A549 (cell line): ENCODE measurements around the gene ARHGEF18. TPM values are rescaled to one million over a fixed set of nuclear protein-coding genes. Genes with fewer than 3 reads are reported as not detected.
A peak's percentile ranks its signal among the peaks of the same experiment; 100 is the strongest.
"Not testable (repeated sequence)": the region's sequence is repeated elsewhere in the genome, so short reads cannot be mapped to it uniquely, and the experiment has no call there.

ENCODE experiments used
- ATAC-seq, 2 experiments: fragments of 200-7000 bp in 1 of 2; fragments of >200 bp in 1 of 2; cut with Nextera tagmentation in 1 of 2; cut with Tn5 transposase in 1 of 2; 3 replicates each; pipeline versions ENCODE4 v1.8.0 to v1.9.1; 2018 to 2020; ENCODE audit warnings: mild to moderate bottlenecking in 1 of 2, moderate library complexity in 1 of 2
- CTCF ChIA-PET: fragments of 300-600 bp; sonication (Branson Sonifier 250); formaldehyde crosslinking; extraction: SDS; loops from one replicate; lab custom pipeline; 2021; ENCODE audit warnings: antibody characterized with exemption, inconsistent platforms; lab: Yijun Ruan, JAX
- POLR2A ChIA-PET: fragments of 350-600 bp; formaldehyde crosslinking; extraction: SDS; loops from one replicate; lab custom pipeline; 2021; ENCODE audit warnings: antibody characterized with exemption, inconsistent platforms; lab: Yijun Ruan, JAX
- DNase-seq, 2 experiments: peaks; one replicate each; pipeline versions ENCODE4 v3.0.0 to v3.0.0-alpha.2; 2011 to 2016; ENCODE audit warnings: low read depth in 1 of 2, low spot score in 1 of 2
- FAIRE-seq: peaks from 2 replicates; lab custom pipeline; 2011; peaks lifted over from hg19 to GRCh38; lab: Jason Lieb, UNC
- H3K27ac ChIP-seq, 2 experiments: fragments of >200 bp; sonication (Bioruptor Twin); formaldehyde crosslinking; 3 replicates each; pipeline ENCODE4 v1.5.1; 2016 to 2017
- H3K4me1 ChIP-seq: fragments of >200 bp; sonication (Bioruptor Twin); formaldehyde crosslinking; 3 replicates; pipeline ENCODE4 v1.6.1; 2016
- H3K4me2 ChIP-seq: fragments of >200 bp; sonication (Bioruptor Twin); formaldehyde crosslinking; 3 replicates; pipeline ENCODE4 v1.6.1; 2016
- H3K4me3 ChIP-seq: fragments of >200 bp; sonication (Bioruptor Twin); formaldehyde crosslinking; 3 replicates; pipeline ENCODE4 v1.5.1; 2016
- H3K9me3 ChIP-seq: fragments of >200 bp; sonication (Bioruptor Twin); formaldehyde crosslinking; 3 replicates; pipeline ENCODE4 v1.6.1; 2016
- CBX2 ChIP-seq: fragments of 200-600 bp; sonication (generic); IDR thresholded peaks from 2 replicates; pipeline ENCODE4 v1.6.1; 2016; ENCODE audit warnings: low read depth, mild to moderate bottlenecking, borderline replicate concordance
- CEBPB ChIP-seq, 2 experiments: fragments of >200 bp in 1 of 2; sonication (Bioruptor Twin) in 1 of 2; formaldehyde crosslinking in 1 of 2; IDR thresholded peaks; 2 replicates each; pipeline ENCODE4 v1.6.1; 2012 to 2016
- EP300 ChIP-seq, 2 experiments: fragments of >200 bp; sonication (Bioruptor Twin); formaldehyde crosslinking; IDR thresholded peaks; 2 replicates in 1 of 2; 3 replicates in 1 of 2; pipeline ENCODE4 v1.6.1; 2016 to 2017
- FOSL2 ChIP-seq, 2 experiments: fragments of 450-650 bp in 1 of 2; fragments of >200 bp in 1 of 2; sonication (Bioruptor Twin) in 1 of 2; formaldehyde crosslinking; IDR thresholded peaks; 2 replicates each; pipeline versions ENCODE4 v1.5.0 to v1.6.1; 2016 to 2020; ENCODE audit warnings: mild to moderate bottlenecking in 1 of 2, moderate library complexity in 1 of 2
- HDAC2 ChIP-seq: fragments of 200-600 bp; sonication (generic); IDR thresholded peaks from 2 replicates; pipeline ENCODE4 v1.6.1; 2016
- MYC ChIP-seq: IDR thresholded peaks from 2 replicates; pipeline ENCODE4 v1.6.1; 2012; ENCODE audit warnings: mild to moderate bottlenecking, inconsistent platforms, low read length, improper control_type of control experiment, borderline replicate concordance
- NFE2L2 ChIP-seq: fragments of 150-350 bp; conservative IDR thresholded peaks from 2 replicates; pipeline ENCODE4 v1.6.1; 2014; ENCODE audit warnings: low read length
- NPAS2 ChIP-seq: fragments of 250-450 bp; sonication (Bioruptor Pico); IDR thresholded peaks from 2 replicates; pipeline ENCODE4 v1.8.0; 2022; ENCODE audit warnings: mild to moderate bottlenecking, moderate library complexity, borderline replicate concordance
- POLR2A ChIP-seq: IDR thresholded peaks from 2 replicates; pipeline ENCODE4 v1.6.1; 2012; ENCODE audit warnings: mild to moderate bottlenecking, low read length
- RAD21 ChIP-seq, 2 experiments: fragments of >200 bp in 1 of 2; sonication (Bioruptor Twin) in 1 of 2; formaldehyde crosslinking in 1 of 2; IDR thresholded peaks in 1 of 2; conservative IDR thresholded peaks in 1 of 2; 2 replicates in 1 of 2; 3 replicates in 1 of 2; pipeline ENCODE4 v1.6.1; 2012 to 2018; ENCODE audit warnings: inconsistent platforms in 1 of 2
- REST ChIP-seq: fragments of 200-600 bp; sonication (generic); IDR thresholded peaks from 2 replicates; pipeline ENCODE4 v1.6.1; 2016; ENCODE audit warnings: antibody characterized with exemption, mild to moderate bottlenecking, moderate library complexity
- RFX5 ChIP-seq: fragments of 450-650 bp; IDR thresholded peaks from 2 replicates; pipeline ENCODE4 v1.7.1; 2014; ENCODE audit warnings: antibody characterized with exemption, mild to moderate bottlenecking, moderate library complexity
- TFCP2L1 ChIP-seq: fragments of 250-450 bp; sonication (Bioruptor Pico); IDR thresholded peaks from 2 replicates; pipeline ENCODE4 v1.5.0; 2021; ENCODE audit warnings: mild to moderate bottlenecking
- TP53 ChIP-seq: fragments of 250-450 bp; sonication (Bioruptor Pico); IDR thresholded peaks from 2 replicates; pipeline ENCODE4 v1.5.0; 2021; ENCODE audit warnings: mild to moderate bottlenecking, moderate library complexity
- USF2 ChIP-seq: fragments of 450-650 bp; IDR thresholded peaks from 2 replicates; pipeline ENCODE4 v1.6.1; 2014; ENCODE audit warnings: antibody characterized with exemption
- ZSCAN20 ChIP-seq: fragments of 250-450 bp; sonication (Bioruptor Pico); IDR thresholded peaks from 2 replicates; pipeline ENCODE4 v1.8.0; 2022; ENCODE audit warnings: mild to moderate bottlenecking, moderate library complexity
- WGBS: methylation state at CpG from one replicate; pipeline ENCODE4 v1.1.6; 2017; ENCODE audit errors: missing lambda C conversion rate; 5-methylcytosine and 5-hydroxymethylcytosine counted together
- polyA plus RNA-seq, 4 experiments: library from polyadenylated mRNA; depleted of rRNA in 3 of 4; stranded (reverse); fragments of >200 nt; fragmentation: RNase III in 1 of 4; extraction: RNeasy Plus Mini Kit Qiagen cat#74134 plus additional on column Dnase treatment in 1 of 4; gene quantifications; 2 replicates in 3 of 4; 3 replicates in 1 of 4; pipeline ENCODE4 v1.2.3, GENCODE V29; 2011 to 2017

Gene ARHGEF18
- polyA plus RNA-seq, 2 of the 4 experiments (the other 2 are of a cell fraction) = 7.4 to 20.7 TPM

- TF ChIP-seq CBX2 (no peak), ZSCAN20 (CRISPR knock-in tag) (no peak), RAD21 (conservative IDR thresholded peaks at IDR 0.05 in 1 of 2, IDR thresholded peaks at IDR 0.05 in 1 of 2) (peak; percentile 29 to 62; a peak in 3 of 5 replicates), CEBPB (IDR thresholded peaks at IDR 0.05) (0 out of 4 replicates have a peak, but pooled peaks of 1 of the 2 experiments have one; percentile 8), EP300 (IDR thresholded peaks at IDR 0.05) (no peak), HDAC2 (peak; percentile 55; the same call in 1 of the 2 replicates), REST (no peak), NPAS2 (CRISPR knock-in tag) (no peak), RFX5 (no peak)
Measured at GRCh38 chr19:7366701-7367420, 18.1 kb downstream of the ARHGEF18 start (continued).

GRCh38 chr19:7368456-7368855, 19.7 kb downstream of the ARHGEF18 start:
- Histone ChIP-seq H3K4me1 (no peaks in the 10 kb centered on the region), H3K4me2 (no peak overlapping the region), H3K9me3 (no peaks in the 10 kb centered on the region), H3K4me3 (no peak overlapping the region), H3K27ac (peak overlapping the region in 1 of 2 experiments; percentile 43; a peak in 2 of 6 replicates)
- ChIA-PET CTCF (interaction anchor here (0.6 to 4.0 kb wide), 2 partner anchors 14 to 40 kb away, joined by 4 to 27 read pairs; no protein-coding TSS in a partner anchor), POLR2A (no interaction called here)
- DNase-seq (no peak), ATAC-seq (no peak), FAIRE-seq (no peak)
- 54% methylated on average over 4 of the region's 4 CpGs for WGBS
- TF ChIP-seq FOSL2 (IDR thresholded peaks at IDR 0.05) (no peak), FOSL2 (CRISPR knock-in tag; IDR thresholded peaks at IDR 0.05) (no peak), NFE2L2 (no peak), TFCP2L1 (CRISPR knock-in tag) (no peak), TP53 (CRISPR knock-in tag) (no peak), POLR2A (no peak), MYC (no peak), RFX5 (no peak), USF2 (no peak)

GRCh38 chr19:7368866-7369265, 20.1 kb downstream of the ARHGEF18 start:
- H3K4me1 ChIP-seq, H3K9me3 ChIP-seq, H3K4me2 ChIP-seq, H3K4me3 ChIP-seq, POLR2A ChIA-PET, DNase-seq, FAIRE-seq: not testable (repeated sequence)
- H3K27ac ChIP-seq = peak overlapping the region in 1 of 2 experiments; percentile 43; a peak in 2 of 6 replicates
- 45% methylated on average over 13 of the region's 13 CpGs for WGBS
- CTCF ChIA-PET = interaction anchor here (0.6 to 1.7 kb wide), 3 partner anchors 10 to 266 kb away, joined by 3 to 4 read pairs (median 3); no protein-coding TSS in a partner anchor
- ATAC-seq = peak in 1 of 2 experiments; percentile 28; a peak in 2 of 6 replicates
